GM21619 (cell line): ENCODE measurements around the gene GARS1.

ENCODE experiments used
- ATAC-seq: cut with Tn5 transposase; IDR thresholded peaks from one replicate; pipeline ENCODE4 v1.9.1; 2021; ENCODE audit not compliant: unreplicated experiment

Gene GARS1

DNA sequence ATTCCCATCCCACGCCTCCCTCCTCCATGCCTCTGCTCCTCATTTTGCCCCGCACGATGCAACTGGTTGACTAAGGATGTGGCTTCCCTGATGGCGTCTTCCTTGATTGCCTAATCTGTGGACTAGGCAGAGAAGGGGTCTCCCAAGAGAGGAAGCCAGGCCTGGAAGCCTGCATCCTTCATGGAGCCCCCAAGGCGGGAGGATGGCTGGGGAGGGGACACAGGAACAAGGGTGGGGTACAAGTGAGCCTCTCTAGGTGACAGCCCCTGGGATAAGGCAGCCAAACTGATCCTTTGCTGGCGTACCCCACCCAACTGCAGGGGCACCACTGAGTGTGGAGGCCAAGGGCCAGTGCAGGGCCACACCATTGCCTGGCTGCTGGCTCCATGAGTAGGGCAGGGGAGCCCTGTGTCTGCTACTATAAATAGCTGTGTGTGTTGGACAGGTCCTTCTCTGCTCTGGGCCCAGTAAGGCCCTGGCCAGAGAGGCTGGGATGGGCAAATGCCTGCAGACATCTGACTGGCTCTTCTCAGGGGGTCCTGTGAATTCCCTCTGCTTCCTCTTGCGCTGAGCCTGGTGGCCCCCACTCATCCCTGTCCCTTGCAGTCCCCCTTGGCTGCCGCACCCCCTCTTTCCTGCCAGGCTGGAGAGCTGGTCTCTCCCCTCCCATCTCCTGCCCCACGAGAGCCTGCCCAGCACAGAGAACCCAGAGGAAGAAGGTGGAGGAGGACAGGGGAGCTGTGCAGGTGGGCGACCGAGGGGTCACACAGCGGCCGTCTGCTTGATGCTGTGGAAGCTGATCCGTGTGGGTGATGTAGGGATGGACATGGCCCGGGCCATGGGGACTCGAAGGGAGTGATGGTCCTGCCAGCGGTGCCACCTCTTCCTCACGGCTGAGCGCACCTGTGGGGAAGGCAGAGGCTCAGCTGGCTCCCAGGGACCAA lies 58.3 kb downstream of the GARS1 start:
- ATAC-seq = no peak

GRCh38 chr7:30654296-30655090 lies 59.8 kb downstream of the GARS1 start:
- no peak for ATAC-seq

- no peak for ATAC-seq
Measured at GRCh38 chr7:30655096-30655970, 60.7 kb downstream of the GARS1 start.

- ATAC-seq = no peak
Measured at GRCh38 chr7:30656006-30656957, 61.6 kb downstream of the GARS1 start.

DNA sequence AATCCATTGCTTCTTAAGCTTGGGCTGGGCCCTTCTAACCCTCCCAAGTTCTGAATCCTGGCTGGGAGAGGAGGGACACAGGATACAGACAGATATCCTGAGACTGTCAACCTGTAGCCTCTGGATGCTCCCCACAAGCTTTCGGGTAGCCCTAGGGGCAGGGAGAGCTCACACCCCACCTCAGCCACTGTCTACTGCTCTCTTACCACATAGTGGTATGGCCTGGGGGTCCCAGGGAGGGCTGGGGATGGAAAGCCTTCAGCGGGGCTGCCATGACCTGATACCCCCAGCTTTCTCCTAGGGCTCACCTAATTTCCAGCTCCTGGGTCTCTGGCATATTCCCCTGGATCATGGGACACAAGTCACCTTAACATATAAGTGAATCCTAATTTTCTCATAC lies 62.5 kb downstream of the GARS1 start:
- no peak for ATAC-seq

GRCh38 chr7:30658479-30659074 lies 63.9 kb downstream of the GARS1 start:
- ATAC-seq = no peak

GRCh38 chr7:30659312-30659711 lies 64.6 kb downstream of the GARS1 start:
- ATAC-seq = no peak

DNA sequence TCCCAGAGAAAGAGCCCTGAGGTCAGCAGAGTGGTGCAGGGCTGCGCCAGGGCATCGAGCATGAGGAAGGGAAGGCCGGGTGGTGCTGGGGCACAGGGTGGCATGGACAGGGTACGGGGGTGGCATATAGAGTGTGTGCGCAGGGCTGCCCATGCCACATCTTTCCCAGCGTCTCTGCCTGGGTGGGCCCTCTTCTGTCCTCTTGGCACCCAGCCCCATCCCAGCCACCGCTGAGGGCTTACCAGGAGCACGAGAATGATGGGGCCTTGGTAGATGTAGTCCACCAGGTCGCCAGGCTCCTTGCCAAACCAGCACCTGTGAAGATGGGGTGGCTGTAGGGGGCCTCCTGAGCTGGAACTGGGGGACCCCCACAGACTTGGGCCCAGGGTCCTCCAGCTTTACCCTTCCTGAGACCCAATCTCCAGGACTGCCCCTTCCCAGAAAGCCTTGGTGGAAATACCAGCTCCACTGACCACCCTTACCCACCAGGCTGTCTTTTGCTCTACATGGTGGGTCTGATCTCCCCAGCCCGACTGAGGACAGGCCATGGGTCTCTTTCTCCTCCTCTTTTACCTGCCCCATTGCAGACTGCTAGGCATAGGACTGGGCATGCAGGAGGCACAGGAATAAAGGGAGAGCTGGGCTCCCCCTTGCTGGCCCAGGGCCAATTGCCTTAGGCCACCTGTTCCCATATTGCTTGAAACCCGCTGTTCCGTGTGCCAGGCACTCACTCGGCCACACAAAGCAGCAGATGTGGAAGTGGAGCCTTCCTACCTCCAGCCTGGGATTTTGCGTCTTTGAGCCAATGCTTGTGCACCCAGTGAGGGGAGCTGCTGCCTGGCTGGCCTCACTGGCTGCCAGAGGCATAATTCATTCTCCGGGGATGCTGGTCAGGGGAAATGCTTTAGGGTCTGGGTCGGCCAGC lies 65.9 kb downstream of the GARS1 start:
- no peak for ATAC-seq

- ATAC-seq = no peak
Measured at GRCh38 chr7:30661926-30662325, 67.2 kb downstream of the GARS1 start.

- no peak for ATAC-seq
Measured at GRCh38 chr7:30662431-30662939, 67.8 kb downstream of the GARS1 start.

GRCh38 chr7:30663414-30663813 lies 68.7 kb downstream of the GARS1 start:
- no peak for ATAC-seq

DNA sequence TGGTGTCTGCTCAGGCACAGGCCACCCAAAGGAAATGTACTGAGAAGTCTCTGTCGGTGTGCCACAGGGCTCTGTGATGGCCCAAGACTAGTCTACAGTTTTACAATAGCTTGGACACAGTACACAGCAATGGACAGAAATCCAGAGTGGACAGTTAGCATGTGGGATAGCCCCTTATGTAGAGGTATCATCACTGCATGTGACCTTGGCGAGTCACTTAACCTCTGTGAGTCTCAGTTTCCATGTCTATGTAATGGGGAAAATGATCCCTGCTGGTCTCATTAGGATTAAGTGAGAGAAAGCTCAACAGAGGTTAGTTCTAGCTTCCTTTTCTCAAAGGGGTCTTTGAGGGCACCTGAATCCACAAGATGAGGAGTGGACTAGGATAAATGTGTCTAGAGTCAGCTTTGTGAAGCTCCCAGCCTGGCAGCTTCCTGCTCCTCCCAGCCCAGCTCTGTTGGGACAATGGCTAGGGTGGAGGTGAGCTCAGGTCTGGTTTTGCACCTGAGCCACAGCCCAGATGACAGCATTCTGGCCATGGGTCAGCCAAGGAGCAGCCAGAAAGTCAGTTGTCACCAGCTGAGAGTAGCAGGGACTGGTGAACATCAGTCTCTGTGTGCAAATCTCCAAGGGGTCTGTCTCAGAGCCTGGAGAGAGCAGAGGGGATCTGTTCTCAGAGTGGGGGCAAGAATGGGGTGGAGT lies 69.7 kb downstream of the GARS1 start:
- ATAC-seq = no peak

DNA sequence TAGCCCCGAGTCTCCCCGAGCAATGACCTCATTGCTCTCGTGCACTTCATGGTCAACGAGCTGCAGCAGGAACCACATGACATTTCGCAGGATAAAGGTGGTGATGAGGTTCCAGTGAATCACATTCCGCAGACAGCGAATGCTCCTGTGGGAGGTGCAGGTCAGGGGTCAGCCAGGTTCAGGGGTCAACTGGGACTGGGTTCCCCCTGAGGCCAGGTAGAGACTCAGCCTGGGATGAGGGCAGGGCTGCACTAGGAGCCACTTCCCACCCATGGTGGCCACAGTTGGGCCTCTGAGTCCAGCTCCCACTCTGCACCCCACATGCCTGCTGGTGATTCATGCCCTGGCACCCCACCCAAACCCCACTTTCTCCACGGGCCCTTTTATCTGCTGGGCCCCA lies 70.4 kb downstream of the GARS1 start:
- ATAC-seq = no peak

GRCh38 chr7:30665449-30665848 lies 70.8 kb downstream of the GARS1 start:
- no peak for ATAC-seq

DNA sequence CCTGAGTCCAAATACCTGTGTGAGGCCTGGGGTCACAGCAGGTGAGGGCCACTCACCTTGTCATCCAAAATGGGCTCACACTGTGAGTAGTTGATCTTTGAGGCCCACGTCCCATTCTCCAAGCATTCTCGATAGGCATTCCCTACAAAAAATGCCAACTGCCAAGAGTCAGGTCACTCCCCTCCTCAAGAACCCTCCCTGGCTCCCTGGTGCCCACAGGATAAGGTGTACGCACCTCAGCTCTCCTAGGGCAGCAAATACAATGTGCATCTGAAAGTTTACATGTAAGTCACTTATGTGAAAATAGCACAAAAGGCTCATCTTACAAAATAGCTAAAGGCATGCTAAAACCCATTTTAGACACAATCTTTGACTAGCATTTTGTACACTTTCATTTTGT lies 72.5 kb downstream of the GARS1 start:
- ATAC-seq = no peak

- no peak for ATAC-seq
Measured at GRCh38 chr7:30668102-30668501, 73.4 kb downstream of the GARS1 start.

DNA sequence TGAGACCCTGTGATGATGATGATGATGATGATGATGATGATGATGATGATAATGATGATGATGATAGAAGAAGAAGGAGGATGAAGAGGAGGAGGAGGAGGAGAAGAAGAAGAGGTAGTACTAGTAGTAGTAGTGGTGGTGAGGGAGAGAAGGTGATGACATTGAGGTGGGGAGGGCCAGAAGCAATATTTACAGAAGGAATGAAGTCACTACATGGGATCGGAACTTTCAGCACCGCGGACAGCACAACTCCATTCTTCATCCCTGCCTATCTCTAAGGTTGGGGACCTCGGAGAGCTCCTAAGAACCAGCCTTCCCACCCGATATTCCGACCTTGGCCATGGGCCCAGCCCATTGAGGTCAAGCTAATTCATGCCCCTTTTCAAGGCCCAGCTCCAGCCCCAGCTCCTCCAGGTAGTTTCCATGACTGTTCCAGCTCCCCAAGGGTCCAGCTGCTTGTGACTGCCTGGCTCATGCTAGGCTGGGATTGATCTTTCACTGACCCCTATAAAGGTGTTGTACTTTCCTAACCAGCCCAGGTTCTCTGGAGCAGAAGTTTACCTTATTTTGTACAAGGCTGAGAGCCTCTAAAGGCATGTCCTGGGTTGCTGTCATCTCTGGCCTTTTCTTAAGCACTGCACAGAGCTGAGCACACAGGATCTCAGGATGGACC lies 77.3 kb downstream of the GARS1 start:
- ATAC-seq = no peak
